GM19463 (cell line): ENCODE data around the gene PRM3.
"Not testable (repeated sequence)": the region's sequence is repeated elsewhere in the genome, so short reads cannot be mapped to it uniquely, and the experiment has no call there.

ENCODE experiments used
- ATAC-seq: cut with Tn5 transposase; IDR thresholded peaks from one replicate; pipeline ENCODE4 v1.9.1; 2021; ENCODE audit warnings: mild to moderate bottlenecking, moderate library complexity; ENCODE audit not compliant: unreplicated experiment

PRM3 gene

DNA sequence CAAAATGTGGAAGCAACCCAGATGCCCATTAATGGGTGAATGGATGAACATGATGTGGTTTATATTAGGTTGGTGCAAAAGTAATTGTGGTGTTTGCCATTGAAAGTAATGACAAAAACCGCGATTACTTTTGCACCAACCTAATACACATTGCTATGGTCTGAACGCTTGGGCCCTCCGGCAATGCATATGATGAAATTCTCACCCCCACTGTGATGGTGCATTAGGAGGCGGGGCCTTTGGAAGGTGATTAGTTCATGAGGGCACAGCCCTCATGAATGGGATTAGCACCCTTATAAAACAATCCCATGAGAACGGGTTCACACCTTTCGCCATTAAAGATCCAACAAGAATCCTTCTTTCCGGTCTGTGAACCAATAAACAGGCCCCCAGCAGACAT lies 33.0 kb upstream of the PRM3 start:
- no peak for ATAC-seq

DNA sequence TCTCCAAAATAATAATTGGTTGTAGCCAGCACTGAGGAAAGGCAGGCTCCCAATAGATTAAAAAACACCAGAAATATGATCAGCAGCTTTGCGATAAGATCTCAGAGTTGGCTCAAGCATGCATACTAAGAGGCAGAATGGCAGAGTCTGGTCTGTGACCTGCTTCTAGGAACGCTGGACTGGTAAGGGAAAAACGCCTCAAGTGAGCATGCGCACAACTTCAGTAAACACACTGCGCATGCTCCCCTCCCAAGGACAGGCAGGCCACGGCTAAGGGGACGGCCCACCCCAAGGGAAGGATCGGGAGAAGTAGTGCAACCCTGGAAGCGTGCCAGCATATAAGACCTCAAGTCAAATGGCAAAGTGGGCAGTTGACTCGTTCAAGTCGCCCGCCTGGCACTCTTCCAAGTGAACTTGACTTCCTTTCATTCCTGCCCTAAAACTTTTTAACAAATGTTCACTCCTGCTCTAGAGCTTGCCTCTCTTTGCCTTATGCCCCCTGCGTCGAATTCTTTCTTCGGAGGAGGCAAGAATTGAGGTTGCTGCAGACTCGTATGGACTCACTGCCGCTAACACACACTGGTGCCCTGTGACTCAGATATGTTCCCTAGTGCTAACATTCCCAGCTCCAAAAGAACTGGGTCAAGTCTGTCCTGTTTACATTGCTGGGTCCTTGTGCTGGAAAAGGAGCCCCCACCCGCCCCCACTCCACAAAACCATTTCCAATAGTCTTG lies 30.1 kb upstream of the PRM3 start:
- ATAC-seq, result no peak

GRCh38 chr16:11302977-11303376 lies 29.5 kb upstream of the PRM3 start:
- no peak for ATAC-seq

DNA sequence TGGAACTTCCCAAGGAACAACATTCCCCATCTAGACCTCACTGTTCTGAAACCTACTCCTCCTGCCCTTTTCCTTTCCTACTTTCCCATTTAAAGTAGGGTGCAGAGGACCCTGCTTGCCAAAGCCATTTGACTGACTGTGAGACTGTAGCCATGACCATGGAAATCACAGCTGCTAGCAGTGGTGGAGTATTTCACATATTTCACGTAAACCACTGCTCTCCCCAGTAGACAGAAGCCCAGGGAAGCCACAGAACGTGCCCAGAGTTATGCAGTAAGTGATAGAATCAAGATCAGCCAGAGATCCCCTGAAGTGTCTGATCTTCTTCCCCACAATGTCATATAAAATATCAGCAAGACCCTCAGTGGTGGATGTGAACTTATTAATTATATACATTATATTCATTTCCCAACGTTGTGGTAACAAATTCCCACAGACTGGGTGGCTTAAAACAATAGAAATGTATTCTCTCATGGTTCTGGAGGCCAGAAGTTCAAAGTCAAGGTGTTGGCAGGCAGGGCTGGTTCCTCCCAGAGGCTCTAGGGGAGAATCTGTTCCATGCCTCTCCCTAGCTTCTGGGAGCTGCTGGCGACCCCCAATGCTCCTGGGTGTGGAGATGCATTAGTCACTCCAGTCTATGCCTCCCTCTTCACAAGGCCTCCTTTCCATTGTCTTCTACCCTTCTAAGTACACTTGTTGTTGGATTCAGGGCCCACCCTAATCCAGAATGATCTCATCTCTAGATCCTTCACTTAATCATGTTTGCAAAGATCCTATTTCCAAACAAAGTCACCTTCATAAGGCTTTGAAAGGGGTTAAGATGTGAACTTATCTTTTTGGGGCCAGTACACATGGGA lies 28.4 kb upstream of the PRM3 start:
- ATAC-seq, result no peak

DNA sequence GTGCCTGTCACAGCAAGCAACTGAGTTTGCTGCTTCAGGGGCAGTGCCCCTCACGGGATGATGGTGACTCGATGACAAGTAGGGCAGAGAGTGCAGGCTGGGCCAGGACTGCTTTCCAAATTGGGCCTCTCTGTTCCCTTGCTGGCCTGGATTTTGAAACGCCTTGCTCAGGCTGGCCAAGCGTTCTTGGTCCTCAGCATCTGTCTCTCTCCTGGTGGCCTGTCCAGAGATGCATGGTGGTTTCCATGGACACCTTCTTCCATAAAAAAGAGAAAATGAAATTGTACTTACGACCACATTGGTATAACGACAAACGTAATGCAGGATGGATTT lies 27.1 kb upstream of the PRM3 start:
- ATAC-seq, result no peak

DNA sequence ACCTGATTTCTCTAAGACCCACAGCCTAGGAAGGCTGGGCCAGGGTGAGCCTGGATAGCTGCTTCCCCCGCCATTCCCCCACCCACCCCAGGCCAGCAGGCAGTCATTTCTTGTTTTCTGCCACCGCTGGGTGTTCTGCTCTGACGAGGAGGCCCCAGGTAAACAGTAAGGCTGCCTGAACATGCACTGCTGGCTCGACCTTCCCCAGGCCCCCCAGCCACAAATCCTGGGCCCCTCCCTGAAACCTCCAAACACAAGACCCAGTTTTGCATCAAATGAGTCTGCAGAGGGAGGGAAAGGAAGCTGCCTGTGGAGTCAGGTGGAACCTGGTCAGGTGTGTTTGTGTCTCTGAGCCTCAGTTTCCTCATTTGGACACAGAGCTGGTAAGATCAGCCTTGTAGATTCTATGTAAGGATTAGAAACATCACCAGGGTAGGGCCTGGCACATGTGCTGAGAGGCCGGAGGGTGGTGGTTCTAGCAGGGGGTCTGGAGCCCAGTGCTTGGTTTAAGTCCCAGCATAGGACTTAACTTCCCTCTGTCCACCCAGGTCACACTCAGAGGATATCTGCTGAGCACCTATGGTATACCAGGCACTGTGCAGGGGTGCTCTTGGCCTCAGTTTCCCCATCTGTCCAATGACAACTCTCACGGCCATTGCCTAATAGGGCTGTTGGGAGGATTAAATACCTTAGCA lies 26.6 kb upstream of the PRM3 start:
- ATAC-seq, result no peak

GRCh38 chr16:11298950-11299547 lies 25.6 kb upstream of the PRM3 start:
- peak; percentile 32 for ATAC-seq

DNA sequence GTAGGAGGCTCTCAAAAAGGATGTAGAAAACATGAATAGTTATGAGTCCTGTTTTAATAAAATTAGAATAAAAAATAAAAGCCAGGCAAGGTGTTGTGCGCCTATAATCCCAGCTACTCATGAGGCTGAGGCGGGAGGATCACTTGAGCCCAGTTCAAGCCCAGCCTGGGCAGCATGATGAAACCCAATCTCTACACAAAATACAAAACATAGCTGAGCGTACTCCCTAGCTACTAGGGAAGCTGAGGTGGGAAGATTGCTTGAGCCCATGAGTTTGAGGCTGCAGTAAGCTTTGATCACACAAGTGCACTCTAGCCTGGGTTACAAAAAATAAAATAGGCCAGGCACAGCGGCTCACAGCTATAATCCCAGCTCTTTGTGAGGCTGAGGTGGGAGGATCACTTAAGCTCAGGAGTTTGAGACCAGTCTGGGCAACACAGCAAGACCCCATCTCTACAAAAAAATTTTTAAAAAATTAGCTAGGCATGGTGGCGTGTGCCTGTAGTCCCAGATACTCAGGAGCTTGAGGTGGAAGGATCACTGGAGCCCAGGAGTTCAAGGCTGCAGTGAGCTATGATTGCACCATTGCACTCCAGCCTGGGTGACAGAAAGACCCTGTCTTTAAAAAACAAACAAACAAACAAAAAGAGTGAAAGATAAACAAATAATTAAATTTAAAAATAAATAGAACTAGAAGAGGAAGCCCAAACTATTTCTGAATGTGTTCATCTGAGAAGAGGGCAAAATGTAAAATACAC lies 24.9 kb upstream of the PRM3 start:
- ATAC-seq, result no peak

DNA sequence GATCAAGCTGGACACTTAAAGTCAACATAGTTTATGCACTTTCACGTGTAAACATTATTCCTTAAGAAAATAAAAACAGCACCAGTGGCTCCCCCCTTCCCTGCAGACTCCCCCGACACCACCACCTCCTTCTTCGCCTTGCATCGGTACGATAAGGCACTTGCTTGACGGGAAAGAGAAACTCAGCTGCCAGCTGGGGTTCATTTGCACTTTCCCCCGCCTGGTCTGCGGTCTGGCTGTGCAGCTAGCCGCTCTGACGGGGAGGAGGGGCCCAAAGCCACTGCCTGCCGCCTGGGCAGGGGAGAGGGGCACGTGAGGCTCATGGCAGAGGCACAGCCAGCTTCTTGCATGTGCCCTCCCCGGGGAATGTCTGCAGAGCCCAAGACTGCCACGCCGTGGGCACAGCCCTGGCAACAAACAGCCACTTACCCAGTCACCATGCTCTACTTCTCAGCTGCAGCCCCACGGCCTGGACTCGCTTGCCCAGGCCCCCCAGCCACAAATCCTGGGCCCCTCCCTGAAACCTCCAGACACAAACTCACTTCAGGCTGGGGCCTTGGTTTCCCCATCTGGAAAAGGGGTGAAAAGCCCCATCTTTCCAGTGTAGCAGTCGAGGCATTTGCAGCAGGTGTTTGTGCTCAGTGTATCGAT lies 24.2 kb upstream of the PRM3 start:
- ATAC-seq, result peak; percentile 89

GRCh38 chr16:11296706-11297491 lies 23.5 kb upstream of the PRM3 start:
- no peak for ATAC-seq

- no peak for ATAC-seq
Measured at GRCh38 chr16:11296351-11296705, 22.9 kb upstream of the PRM3 start.

DNA sequence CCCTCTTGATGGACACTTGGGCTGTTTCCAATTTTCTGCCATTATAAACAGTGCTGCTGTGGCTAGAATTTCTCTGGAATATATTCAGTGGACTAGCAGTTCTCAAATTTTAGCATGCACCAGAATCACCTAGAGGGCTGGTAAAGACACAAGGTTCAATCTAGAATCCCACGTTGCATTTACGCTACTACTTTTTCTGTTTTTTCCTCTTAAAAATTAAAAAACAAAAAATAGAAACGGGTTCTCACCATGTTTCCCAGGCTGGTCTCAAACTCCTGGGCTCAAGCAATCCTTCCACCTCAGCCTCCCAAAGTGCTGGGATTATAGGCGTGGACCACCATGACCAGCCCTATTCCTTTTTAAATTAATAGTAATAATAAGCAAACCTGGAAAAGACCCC lies 22.2 kb upstream of the PRM3 start:
- ATAC-seq, result no peak

DNA sequence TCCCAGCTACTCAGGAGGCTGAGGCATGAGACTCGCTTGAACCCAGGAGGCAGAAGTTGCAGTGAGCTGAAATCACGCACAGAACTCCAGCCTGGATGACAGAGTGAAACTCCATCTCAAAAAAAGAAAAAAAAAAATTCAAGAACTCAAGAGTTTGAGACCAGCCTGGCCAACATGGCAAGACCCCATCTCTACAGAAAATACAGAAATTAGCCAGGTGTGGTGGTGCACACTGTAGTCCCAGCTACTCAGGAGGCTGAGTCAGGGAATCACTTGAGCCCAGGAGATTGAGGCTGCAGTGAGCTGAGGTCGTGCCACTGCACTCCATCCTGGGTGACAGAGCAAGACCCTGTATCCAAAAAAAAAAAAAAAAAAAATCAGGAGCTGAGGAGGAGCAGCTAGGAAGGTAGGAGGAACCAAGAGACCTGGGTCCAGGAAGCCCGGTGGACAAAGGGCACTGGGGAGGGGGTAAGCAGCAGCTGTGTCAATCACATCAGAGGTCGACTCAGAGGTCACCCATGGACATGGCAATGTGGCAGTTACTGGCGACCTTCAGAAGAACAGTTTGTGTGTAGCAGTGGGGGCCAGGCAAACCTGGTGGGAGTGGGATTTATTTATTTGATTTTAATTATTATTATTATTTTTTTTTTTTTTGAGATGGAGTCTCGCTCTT lies 18.8 kb upstream of the PRM3 start:
- no peak for ATAC-seq

GRCh38 chr16:11291091-11291703 lies 17.8 kb upstream of the PRM3 start:
- no peak for ATAC-seq

DNA sequence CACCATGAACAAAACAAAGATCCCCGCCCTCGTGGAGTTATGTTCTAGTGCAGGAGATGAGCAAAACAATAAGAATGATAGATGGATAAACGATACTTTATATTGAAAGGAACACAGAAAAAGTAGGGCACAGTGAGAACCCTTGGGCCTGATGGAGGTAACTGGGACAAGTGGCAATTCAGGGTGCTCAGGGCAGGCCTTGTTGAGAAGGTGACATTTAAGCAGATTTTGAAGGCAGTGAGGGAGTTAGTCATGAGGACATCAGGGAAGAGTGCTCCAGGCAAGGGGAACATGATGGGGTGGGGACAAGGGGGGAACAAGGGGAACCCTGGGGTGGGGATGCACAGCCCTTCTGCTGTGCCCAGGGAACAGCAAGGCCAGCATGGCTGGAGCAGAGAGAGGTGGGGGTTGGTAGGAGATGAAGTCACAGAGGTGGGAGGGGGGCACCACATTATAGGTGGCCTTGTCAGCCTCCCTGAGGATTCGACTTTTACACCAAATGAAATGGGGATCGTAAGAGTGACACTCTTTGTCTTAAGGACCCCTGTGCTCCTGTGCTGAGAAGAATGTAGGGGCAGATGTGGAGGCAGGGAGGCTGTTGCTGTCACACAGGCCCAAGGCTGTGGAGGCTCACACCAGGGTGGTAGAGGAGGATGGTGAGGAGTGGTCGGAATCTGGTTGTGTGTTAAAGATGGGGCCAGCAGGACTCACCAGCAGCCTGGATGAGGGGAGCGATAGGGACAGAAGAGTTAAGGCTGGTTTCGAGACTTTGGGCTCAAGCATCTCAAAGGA lies 16.9 kb upstream of the PRM3 start:
- ATAC-seq, result no peak

DNA sequence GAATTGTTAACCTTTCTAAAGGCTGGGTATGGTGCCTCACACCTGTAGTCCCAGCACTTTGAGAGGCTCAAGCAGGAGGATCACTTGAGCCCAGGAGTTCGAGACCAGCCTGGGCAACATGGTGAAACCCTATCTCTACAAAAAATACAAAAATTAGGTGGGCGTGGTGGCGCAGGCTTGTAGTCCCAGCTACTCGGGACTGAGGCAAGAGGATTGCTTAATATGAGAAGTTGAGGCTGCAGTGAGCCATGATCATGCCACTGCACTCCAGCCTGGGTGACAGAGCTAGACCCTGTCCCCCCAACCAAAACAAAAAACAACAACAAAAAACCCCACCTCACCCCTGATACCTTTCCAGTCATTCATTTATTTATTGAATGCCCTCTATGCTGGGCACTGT lies 16.3 kb upstream of the PRM3 start:
- ATAC-seq, result not testable (repeated sequence)

GRCh38 chr16:11289202-11289601 lies 15.8 kb upstream of the PRM3 start:
- no peak for ATAC-seq

- ATAC-seq, result no peak
Measured at GRCh38 chr16:11285842-11286241, 12.4 kb upstream of the PRM3 start.
